ENCODE measurements around the gene ZBTB8OS. TPM values are rescaled to one million over a fixed set of nuclear protein-coding genes. Genes with fewer than 3 reads are reported as not detected.

Gene ZBTB8OS
- total and polyA plus RNA-seq, 9 of the 15 experiments (the other 6 are each of a cell fraction or from before 2014, with no cell fraction given): 54.8 to 230 (median 107) TPM

- TF ChIP-seq TBP (optimal IDR thresholded peaks at IDR 0.05; ENCODE audit: low read depth, low read length): peak; percentile 74
- no peak for TF ChIP-seq NR2F6 (CRISPR knock-in tag; IDR thresholded peaks at IDR 0.05)
- no peak for TF ChIP-seq SRF (CRISPR knock-in tag; IDR thresholded peaks at IDR 0.05)
- no peak for TF ChIP-seq ZNF212 (CRISPR knock-in tag; IDR thresholded peaks at IDR 0.05)
- TF ChIP-seq RNF219 (CRISPR knock-in tag; IDR thresholded peaks at IDR 0.05): no peak
- TF ChIP-seq PRPF4 (IDR thresholded peaks at IDR 0.05; ENCODE audit: insufficient read depth, low read depth, low read length, poor library complexity, severe bottlenecking): no peak
- TF ChIP-seq SLC30A9 (CRISPR knock-in tag; IDR thresholded peaks at IDR 0.05): no peak
- no peak for TF ChIP-seq EP400 (IDR thresholded peaks at IDR 0.05)
- TF ChIP-seq MTA3 (IDR thresholded peaks at IDR 0.05; ENCODE audit: borderline replicate concordance): 0 out of 2 replicates have a peak, but pooled peaks have one; percentile 11
- no peak for TF ChIP-seq CCAR2 (IDR thresholded peaks at IDR 0.05; ENCODE audit: low read depth, low read length)
- TF ChIP-seq, protein P1, sequence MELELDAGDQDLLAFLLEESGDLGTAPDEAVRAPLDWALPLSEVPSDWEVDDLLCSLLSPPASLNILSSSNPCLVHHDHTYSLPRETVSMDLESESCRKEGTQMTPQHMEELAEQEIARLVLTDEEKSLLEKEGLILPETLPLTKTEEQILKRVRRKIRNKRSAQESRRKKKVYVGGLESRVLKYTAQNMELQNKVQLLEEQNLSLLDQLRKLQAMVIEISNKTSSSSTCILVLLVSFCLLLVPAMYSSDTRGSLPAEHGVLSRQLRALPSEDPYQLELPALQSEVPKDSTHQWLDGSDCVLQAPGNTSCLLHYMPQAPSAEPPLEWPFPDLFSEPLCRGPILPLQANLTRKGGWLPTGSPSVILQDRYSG (tag; conservative IDR thresholded peaks at IDR 0.05; ENCODE audit: low read depth): no peak
- peak in 1 of 2 experiments; percentile 91; a peak in 2 of 4 replicates for TF ChIP-seq HDAC1 (IDR thresholded peaks at IDR 0.05)
- no peak for TF ChIP-seq ARID2 (IDR thresholded peaks at IDR 0.05)
- TF ChIP-seq RBM22 (IDR thresholded peaks at IDR 0.05; ENCODE audit: low read depth, low read length, poor library complexity, severe bottlenecking): no peak
- no peak for TF ChIP-seq MTA1 (IDR thresholded peaks at IDR 0.05; ENCODE audit: borderline replicate concordance)
- TF ChIP-seq CBX5 (IDR thresholded peaks at IDR 0.05; ENCODE audit: borderline replicate concordance, low read depth): no peak
- no peak for TF ChIP-seq ETS2 (tag; IDR thresholded peaks at IDR 0.05; ENCODE audit: borderline replicate concordance, poor library complexity, severe bottlenecking)
- no peak for TF ChIP-seq IFI16 (CRISPR knock-in tag; IDR thresholded peaks at IDR 0.05)
- no peak for TF ChIP-seq U2AF1 (optimal IDR thresholded peaks at IDR 0.05; ENCODE audit: low read depth, low read length)
- no peak for TF ChIP-seq FOXP4 (CRISPR knock-in tag; IDR thresholded peaks at IDR 0.05; ENCODE audit: borderline replicate concordance)
- TF ChIP-seq ESRRB (CRISPR knock-in tag; IDR thresholded peaks at IDR 0.05; ENCODE audit: borderline replicate concordance): no peak
- no peak; the same call in 1 of the 2 replicates for TF ChIP-seq MIER1 (IDR thresholded peaks at IDR 0.05; ENCODE audit: low read depth)
- TF ChIP-seq CEBPB (tag; IDR thresholded peaks at IDR 0.05): no peak
- 0 out of 2 replicates have a peak, but pooled peaks have one; percentile 10 for TF ChIP-seq TAL1 (IDR thresholded peaks at IDR 0.05)
- no peak for TF ChIP-seq DIDO1 (tag; IDR thresholded peaks at IDR 0.05; ENCODE audit: low read depth)
Measured at GRCh38 chr1:32650248-32650751, at the start of gene ZBTB8OS (continued).
